AG10803 (cell line): ENCODE measurements around the gene LIPC.

Experiments used
- DNase-seq: peaks from one replicate; pipeline ENCODE4 v3.0.0; 2010; ENCODE audit warnings: low read depth
- H3K4me3 ChIP-seq: 2 replicates; pipeline ENCODE4 v1.5.1; 2011; ENCODE audit warnings: mild to moderate bottlenecking, low read length, control low read depth
- CTCF ChIP-seq: conservative IDR thresholded peaks from 2 replicates; pipeline ENCODE4 v1.5.1; 2011; ENCODE audit warnings: mild to moderate bottlenecking, low read length, control low read depth, inconsistent platforms

The LIPC gene

GRCh38 chr15:58526647-58527192 lies 94.9 kb downstream of the LIPC start:
- DNase-seq: no peak
- no peak for TF ChIP-seq CTCF
- no peak overlapping the region for H3K4me3 ChIP-seq

DNA sequence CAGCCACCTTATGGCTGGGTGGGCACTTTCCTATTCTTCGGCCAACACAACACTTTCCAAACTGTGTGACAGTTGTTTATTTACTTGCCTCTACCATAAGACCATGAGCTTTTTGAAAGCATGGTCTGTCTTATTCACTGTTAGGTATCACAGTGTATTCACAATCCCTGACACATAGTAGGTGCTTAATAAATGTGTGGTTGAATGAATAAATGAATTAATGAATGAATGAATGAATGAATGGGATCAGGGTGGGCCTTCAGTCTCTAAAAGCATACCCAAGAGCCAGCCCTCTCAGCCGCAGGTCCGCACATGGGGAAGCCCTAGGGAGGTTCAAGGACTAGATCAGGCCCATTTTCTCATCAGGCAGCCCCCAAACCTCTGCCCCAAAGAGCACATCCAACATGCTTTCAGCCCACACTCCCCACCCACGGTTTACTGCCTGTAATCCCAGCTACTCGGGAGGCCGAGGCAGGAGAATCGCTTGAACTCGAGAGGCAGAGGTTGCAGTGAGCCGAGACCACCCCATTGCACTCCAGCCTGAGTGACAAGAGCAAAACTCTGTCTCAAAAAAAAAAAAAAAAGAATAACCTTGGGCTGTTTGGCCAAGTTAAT lies 95.9 kb downstream of the LIPC start:
- no peak for DNase-seq
- H3K4me3 ChIP-seq: no peak overlapping the region
- no peak for TF ChIP-seq CTCF

GRCh38 chr15:58528188-58528870 lies 96.5 kb downstream of the LIPC start:
- peak; percentile 76 for DNase-seq
- no peak overlapping the region for H3K4me3 ChIP-seq
- TF ChIP-seq CTCF: no peak

DNA sequence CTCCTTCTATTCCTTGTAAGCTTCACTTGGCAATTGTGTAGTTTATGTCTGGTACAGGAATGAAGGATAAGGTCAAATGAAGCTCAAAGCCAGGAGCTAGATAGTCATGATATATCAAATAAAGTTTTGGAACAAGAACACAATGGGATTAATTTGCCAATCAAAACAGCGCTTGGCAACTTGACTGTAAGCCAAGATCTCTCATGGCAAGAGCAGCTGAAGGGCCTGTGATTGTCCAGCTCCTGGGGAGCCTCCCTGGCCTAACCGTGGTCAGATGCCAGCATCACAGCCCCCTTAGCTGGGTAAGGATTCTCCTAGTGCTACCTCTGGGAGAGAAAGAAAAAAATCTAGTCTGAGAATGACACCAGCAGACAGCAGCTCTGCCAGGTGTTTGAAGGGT lies 97.2 kb downstream of the LIPC start:
- no peak for TF ChIP-seq CTCF
- H3K4me3 ChIP-seq: no peak overlapping the region
- no peak for DNase-seq

DNA sequence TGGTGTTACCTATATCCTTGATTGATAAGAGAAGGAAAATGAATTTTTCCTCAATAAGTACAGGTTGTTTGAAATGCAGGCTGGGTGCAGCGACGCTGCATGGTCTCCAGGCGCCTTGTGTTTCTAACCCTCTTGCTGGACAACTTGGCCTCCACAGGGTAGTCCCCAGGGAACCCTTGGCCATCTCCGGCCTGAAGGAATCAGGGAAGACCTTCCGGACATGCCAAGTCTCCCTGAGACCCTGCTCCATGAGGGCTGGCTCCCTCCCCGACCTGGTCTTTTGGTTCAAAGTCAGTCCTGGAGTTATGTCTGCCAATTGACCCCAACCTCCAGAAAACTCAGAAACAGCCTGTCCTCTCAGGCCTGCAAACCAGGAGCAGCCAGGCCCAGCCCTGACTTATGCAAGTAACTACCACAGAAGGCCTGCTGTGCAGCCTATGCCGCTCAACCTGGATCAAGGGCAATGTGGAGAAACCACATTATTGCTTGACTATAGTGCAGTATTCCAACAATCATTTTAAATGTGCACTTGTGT lies 98.3 kb downstream of the LIPC start:
- TF ChIP-seq CTCF: no peak
- H3K4me3 ChIP-seq: no peak overlapping the region
- DNase-seq: no peak

- H3K4me3 ChIP-seq: no peak overlapping the region
- DNase-seq: no peak
- TF ChIP-seq CTCF: no peak
These were observed 100.3 kb downstream of the LIPC start for GRCh38 chr15:58532126-58532525.

GRCh38 chr15:58534556-58534955 lies 102.8 kb downstream of the LIPC start:
- H3K4me3 ChIP-seq: no peak overlapping the region
- no peak for TF ChIP-seq CTCF
- DNase-seq: no peak
